Sigmoid colon (tissue), 7 donors: ENCODE measurements around the gene COL5A1. TPM values are rescaled to one million over a fixed set of nuclear protein-coding genes. Genes with fewer than 3 reads are reported as not detected.

Experiments used
- DNase-seq: peaks from one replicate; pipeline ENCODE4 v3.0.0-alpha.2; 2019
- H3K27ac ChIP-seq, 4 donors: fragments of 200-600 bp; sonication (generic); one replicate each; pipeline ENCODE4 v1.5.1; 2016 to 2019; ENCODE audit warnings: mild to moderate bottlenecking in 1 of 4
- H3K27me3 ChIP-seq, 3 donors: fragments of 200-600 bp; sonication (generic); one replicate each; pipeline ENCODE4 v1.5.1; 2019; ENCODE audit warnings: mild to moderate bottlenecking in 1 of 3
- H3K36me3 ChIP-seq, 4 donors: fragments of 200-600 bp; sonication (generic); one replicate each; pipeline ENCODE4 v1.5.1; 2016 to 2019
- H3K4me1 ChIP-seq, 4 donors: fragments of 200-600 bp; sonication (generic); one replicate each; pipeline ENCODE4 v1.5.1; 2017 to 2019
- H3K4me3 ChIP-seq, 4 donors: fragments of 200-600 bp; sonication (generic); one replicate each; pipeline ENCODE4 v1.5.1; 2017 to 2019; ENCODE audit warnings: mild to moderate bottlenecking in 2 of 4, moderate library complexity in 1 of 4
- H3K9me3 ChIP-seq, 4 donors: fragments of 200-600 bp in 3 of 4; sonication (generic) in 3 of 4; one replicate each; pipeline versions ENCODE4 v1.5.1 to v1.6.1; 2013 to 2019
- CTCF ChIP-seq, 4 experiments: fragments of 450-650 bp in 3 of 4; fragments of 200-600 bp in 1 of 4; IDR thresholded peaks; one replicate each; pipeline ENCODE4 v1.5.1; 2016 to 2019; ENCODE audit warnings: antibody characterized with exemption in 4 of 4, mild to moderate bottlenecking in 3 of 4, moderate library complexity in 2 of 4
- EP300 ChIP-seq, 4 donors: sonication (generic); formaldehyde crosslinking; IDR thresholded peaks; one replicate each; pipeline ENCODE4 v1.6.1; 2017; ENCODE audit warnings: antibody characterized with exemption in 4 of 4
- POLR2A ChIP-seq, 2 donors: fragments of 450-650 bp; IDR thresholded peaks; one replicate each; pipeline ENCODE4 v1.6.1; 2016; ENCODE audit warnings: antibody characterized with exemption in 2 of 2, mild to moderate bottlenecking in 2 of 2, moderate library complexity in 2 of 2
- POLR2AphosphoS5 ChIP-seq, 4 donors: sonication (generic); formaldehyde crosslinking; IDR thresholded peaks; one replicate each; pipeline ENCODE4 v1.6.1; 2017; ENCODE audit warnings: antibody characterized with exemption in 4 of 4
- WGBS, 2 donors: extraction: QIAGEN DNeasy Blood & Tissue Kit; methylation state at CpG; one replicate each; pipeline ENCODE4 v1.1.7; 2013; 5-methylcytosine and 5-hydroxymethylcytosine counted together
- intact Hi-C: fragments of 100-400 bp; cut with DNase I; formaldehyde crosslinking; loops from one replicate; pipeline ENCODE4 v1.15.1; 2023
- polyA plus RNA-seq, 3 donors: library from polyadenylated mRNA; stranded (reverse); fragments of 200-250 nt; gene quantifications; one replicate each; pipeline ENCODE4 v1.2.3, GENCODE V29; 2013
- total RNA-seq, 4 donors: library from RNA; depleted of rRNA; stranded (reverse); fragments of >200 nt; gene quantifications; one replicate each; pipeline ENCODE4 v1.1.0, GENCODE V29; 2016
- donor health status: healthy with polysubstance abuse.
- donor health status: Bipolar disorder and iron deficiency.
- donor health status: healthy.

The COL5A1 gene
- total and polyA plus RNA-seq, 7 donors: 4.2 to 168 (median 24.2) TPM

DNA sequence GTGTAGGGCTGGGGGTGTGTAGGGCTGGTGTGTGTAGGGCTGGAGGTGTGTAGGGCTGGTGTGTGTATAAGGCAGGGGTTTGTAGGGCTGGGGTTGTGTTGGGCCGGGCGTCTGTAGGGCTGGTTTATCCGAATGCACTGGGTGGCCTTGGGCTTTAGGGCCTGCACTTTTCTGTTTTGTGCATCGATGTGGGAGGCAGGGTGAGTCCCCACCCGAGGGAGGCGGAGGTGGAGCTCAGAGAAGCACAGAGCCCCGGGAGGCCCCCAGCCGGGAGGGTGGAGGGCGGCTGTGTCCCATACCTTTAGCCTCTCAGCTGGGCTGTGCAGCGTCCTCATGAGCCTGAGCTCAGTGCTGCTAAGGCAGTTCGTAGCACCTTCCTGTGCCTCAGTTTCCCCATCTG is 13.5 kb downstream of the COL5A1 start:
- peaks cover 0 to 8% (median 0%) of the 10 kb centered on the region in 4 donors for H3K36me3 ChIP-seq
- no peak overlapping the region for H3K4me3 ChIP-seq
- WGBS, 2 donors: 38 to 65% methylated on average over 11 of the region's 11 CpGs
- TF ChIP-seq POLR2AphosphoS5 (IDR thresholded peaks at IDR 0.05) (no peak), CTCF (IDR thresholded peaks at IDR 0.05) (no peak), POLR2A (IDR thresholded peaks at IDR 0.05) (no peak), EP300 (IDR thresholded peaks at IDR 0.05) (no peak)
- no peaks in the 10 kb centered on the region for H3K27me3 ChIP-seq
- peaks cover 0 to 88% (median 73%) of the 10 kb centered on the region in 4 donors for H3K4me1 ChIP-seq
- peak; percentile 50 for DNase-seq
- no peaks in the 10 kb centered on the region for H3K9me3 ChIP-seq
- intact Hi-C loops: no loop called here
- H3K27ac ChIP-seq: peak overlapping the region in 1 of 4 donors; percentile 41

- H3K9me3 ChIP-seq: no peaks in the 10 kb centered on the region
- no peak for TF ChIP-seq CTCF (IDR thresholded peaks at IDR 0.05)
- TF ChIP-seq EP300 (IDR thresholded peaks at IDR 0.05): no peak
- TF ChIP-seq POLR2A (IDR thresholded peaks at IDR 0.05): no peak
- 56 to 79% methylated on average over 10 of the region's 10 CpGs for WGBS, 2 donors
- H3K4me1 ChIP-seq: peaks cover 0 to 88% (median 76%) of the 10 kb centered on the region in 4 donors
- no peak overlapping the region for H3K4me3 ChIP-seq
- peak overlapping the region in 1 of 4 donors; percentile 41 for H3K27ac ChIP-seq
- DNase-seq: peak; percentile 60
- intact Hi-C loops: no loop called here
- H3K27me3 ChIP-seq: no peaks in the 10 kb centered on the region
- H3K36me3 ChIP-seq: peaks cover 0 to 2% (median 0%) of the 10 kb centered on the region in 4 donors
These were observed 14.2 kb downstream of the COL5A1 start for GRCh38 chr9:134655586-134656333.

DNA sequence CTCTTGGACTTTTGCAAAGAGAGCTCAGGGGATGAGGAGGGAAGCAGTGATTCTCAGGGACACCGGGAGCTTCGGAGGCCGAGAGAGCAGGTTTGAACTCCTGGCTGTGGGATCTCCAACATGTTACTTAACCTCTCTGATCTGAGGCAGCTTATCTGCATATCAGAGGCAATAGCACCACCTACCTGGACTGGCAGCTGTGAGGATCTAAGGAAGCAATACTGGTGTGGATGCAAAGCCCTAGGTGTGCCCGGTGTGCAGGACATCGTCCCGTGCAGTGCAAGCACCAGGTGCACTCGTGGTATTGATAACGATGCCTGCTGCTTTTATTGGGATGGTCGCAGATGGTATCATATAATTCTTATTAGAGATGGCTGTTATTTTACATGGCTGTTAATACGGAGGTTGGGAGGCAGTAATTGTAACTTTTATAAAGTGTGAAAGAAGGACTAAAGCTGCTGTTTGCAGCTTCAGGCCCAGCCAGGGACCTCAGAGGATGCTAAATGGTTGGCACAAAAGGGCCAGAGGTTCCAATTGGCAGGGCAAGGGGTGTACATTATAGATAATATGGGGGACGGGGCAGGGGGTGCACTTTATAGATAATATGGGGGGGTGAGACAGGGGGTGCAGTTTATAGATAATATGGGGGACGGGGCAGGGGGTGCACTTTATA is 14.9 kb downstream of the COL5A1 start:
- peaks cover 0 to 88% (median 81%) of the 10 kb centered on the region in 4 donors for H3K4me1 ChIP-seq
- intact Hi-C loops: no loop called here
- no peak overlapping the region for H3K4me3 ChIP-seq
- DNase-seq: peak; percentile 37
- H3K9me3 ChIP-seq: no peaks in the 10 kb centered on the region
- H3K27me3 ChIP-seq: no peaks in the 10 kb centered on the region
- H3K36me3 ChIP-seq: no peaks in the 10 kb centered on the region
- TF ChIP-seq POLR2AphosphoS5 (IDR thresholded peaks at IDR 0.05) (no peak), EP300 (IDR thresholded peaks at IDR 0.05) (no peak), CTCF (IDR thresholded peaks at IDR 0.05) (no peak), POLR2A (IDR thresholded peaks at IDR 0.05) (no peak)
- no peak overlapping the region for H3K27ac ChIP-seq
- 28 to 63% methylated on average over 12 of the region's 12 CpGs for WGBS, 2 donors

DNA sequence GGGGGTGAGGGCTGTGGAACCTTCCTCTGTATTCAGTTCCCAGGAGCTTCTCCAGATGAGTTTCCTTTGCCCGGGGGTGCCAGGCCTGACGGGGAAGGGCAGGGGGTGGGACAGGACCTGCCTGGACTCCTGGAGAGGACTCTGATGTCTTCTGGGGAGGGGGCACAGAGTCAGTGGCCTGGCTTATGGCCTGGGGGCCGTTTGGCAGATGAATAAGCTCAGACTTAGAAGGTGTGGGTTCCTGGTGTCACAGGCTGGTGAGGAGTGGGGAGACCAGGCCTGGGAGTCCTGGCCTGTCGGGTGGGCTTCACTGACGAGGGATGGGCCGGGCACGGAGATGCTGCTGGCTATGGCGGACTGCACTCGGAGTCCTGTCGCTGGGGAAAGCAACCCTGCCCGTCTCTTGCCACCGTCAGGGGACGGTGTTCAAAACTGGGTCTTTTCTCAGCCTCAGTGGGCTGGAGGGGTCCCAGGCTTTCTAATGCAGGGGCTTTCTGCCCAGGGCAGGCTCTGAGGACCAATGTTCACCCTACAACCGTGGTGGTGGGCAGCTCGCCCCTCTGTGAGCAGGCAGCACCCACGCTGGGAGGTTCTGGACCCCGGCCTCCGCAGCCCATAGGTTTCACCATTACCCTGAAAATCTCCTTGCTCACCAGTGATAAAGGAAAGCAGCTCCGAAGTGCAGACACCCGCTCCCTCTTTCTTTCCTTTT is 16.2 kb downstream of the COL5A1 start:
- DNase-seq: peak; percentile 57
- Histone ChIP-seq H3K36me3 (no peaks in the 10 kb centered on the region), H3K27ac (peak overlapping the region; percentile 79 to 92 (median 90)), H3K4me1 (peaks cover 0 to 88% (median 82%) of the 10 kb centered on the region in 4 donors), H3K27me3 (no peaks in the 10 kb centered on the region), H3K9me3 (no peaks in the 10 kb centered on the region), H3K4me3 (peak overlapping the region in 1 of 4 donors; percentile 0)
- no peak for TF ChIP-seq EP300 (IDR thresholded peaks at IDR 0.05)
- no peak for TF ChIP-seq POLR2A (IDR thresholded peaks at IDR 0.05)
- no peak for TF ChIP-seq POLR2AphosphoS5 (IDR thresholded peaks at IDR 0.05)
- no peak for TF ChIP-seq CTCF (IDR thresholded peaks at IDR 0.05)
- intact Hi-C loops: no loop called here
- WGBS, 2 donors: 59 to 73% methylated on average over 20 of the region's 20 CpGs
